ENCODE data around the gene GGT6. TPM values are rescaled to one million over a fixed set of nuclear protein-coding genes. Genes with fewer than 3 reads are reported as not detected.

Gene GGT6
- polyA plus RNA-seq, 4 donors: 7.7 to 10.5 (median 8.3) TPM

DNA sequence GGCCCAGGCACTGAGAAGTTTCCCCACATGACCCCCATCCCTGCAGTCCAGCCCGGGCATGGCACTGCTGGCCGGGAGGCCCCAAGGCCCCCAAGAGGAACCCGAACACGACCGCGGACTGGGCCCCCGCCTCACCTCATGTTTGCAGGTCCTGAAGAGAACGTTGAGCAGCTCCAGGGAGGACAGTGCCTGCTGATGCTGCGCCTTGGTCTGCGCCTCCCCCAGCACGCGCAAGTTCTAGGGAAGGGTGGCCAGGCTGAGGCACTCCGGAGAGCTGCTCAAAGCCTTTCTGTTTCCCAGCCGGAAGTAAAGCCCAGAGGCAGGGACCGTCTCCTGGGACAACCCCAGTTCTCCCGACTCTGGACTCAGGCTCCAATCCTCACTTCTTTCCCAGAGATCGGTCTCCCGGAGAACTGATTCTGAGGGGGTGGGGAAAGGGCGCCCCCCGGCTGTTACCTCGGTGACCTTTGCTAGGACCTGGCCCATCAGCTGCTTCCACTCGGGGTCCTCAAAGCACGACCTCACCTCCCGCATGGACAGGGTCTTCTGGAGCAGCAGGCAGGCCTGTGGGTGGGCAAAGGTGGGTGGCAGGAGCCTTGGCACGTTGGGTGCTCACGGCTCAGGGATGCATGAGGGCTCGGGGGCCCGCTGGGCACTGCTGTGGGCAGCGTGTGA lies 18.9 kb downstream of the GGT6 start:
- DNase-seq (ENCODE audit: low read depth in 4 of 4, low spot score in 2 of 4): no peak

GRCh38 chr17:4540687-4541327 lies 19.6 kb downstream of the GGT6 start:
- DNase-seq (ENCODE audit: low read depth in 4 of 4, low spot score in 2 of 4): no peak

- no peak for DNase-seq (ENCODE audit: low read depth in 4 of 4, low spot score in 2 of 4)
Measured at GRCh38 chr17:4540224-4540651, 20.1 kb downstream of the GGT6 start.

- DNase-seq (ENCODE audit: low read depth in 4 of 4, low spot score in 2 of 4): no peak
Measured at GRCh38 chr17:4539576-4540223, 20.7 kb downstream of the GGT6 start.

DNA sequence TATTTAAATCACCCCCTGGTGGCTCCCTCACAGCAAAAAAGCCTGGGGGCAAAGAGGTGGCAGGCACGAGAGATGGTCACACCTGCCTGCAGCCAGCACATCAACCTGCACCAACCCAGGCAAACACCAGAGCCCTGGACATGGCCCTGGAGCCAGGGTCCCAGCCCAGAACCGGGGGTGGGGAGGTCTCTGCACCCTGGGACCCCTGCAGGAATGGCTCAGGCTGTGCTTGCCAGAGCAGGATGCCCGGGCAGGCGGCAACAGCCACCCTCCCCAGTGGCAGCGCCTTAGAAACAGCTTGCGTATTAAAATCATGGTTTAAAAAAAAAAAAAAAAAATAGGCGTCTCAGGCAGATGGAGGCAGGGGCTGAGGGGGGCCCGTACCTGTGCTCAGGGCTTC lies 21.4 kb downstream of the GGT6 start:
- DNase-seq (ENCODE audit: low read depth in 4 of 4, low spot score in 2 of 4): no peak

GRCh38 chr17:4538236-4539002 lies 22.0 kb downstream of the GGT6 start:
- no peak for DNase-seq (ENCODE audit: low read depth in 4 of 4, low spot score in 2 of 4)

DNA sequence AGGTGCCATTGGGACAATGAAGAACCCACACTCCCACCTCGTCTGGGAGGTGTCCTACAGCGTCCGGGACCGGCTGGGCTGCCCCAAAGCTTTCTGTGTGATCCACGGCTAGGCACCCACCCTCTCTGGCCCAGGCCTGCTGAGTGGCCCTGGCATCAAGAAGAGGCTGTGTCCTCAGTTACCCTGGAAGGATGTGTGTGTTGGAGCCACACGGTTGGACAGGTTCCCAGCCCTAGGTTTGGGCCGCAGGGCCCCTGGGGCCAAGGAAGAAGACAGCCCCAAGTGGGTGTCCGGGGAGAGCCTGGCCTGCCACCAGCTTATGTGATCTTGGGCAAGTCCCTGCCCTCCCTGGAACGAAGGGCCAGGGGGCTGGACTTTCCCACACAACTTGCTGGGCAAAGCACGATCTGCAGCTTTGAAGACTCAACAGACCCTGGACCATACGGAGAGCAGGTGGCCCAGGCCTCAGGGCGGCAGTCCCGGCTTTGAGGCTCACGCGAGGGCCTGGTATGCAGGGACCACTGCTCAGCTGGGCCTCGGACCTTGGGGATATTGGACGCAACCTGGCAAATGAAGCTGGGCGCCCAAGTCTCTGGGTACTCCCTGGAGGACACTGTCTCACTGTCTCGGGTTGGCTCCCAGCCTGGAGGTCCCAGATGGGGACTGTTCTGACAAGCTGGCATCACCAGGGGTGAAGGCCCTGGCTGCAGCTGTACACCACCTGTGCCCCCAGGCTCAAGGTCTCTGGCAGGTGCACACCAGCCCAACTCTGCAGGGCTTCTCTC lies 22.7 kb downstream of the GGT6 start:
- no peak for DNase-seq (ENCODE audit: low read depth in 4 of 4, low spot score in 2 of 4)

- DNase-seq (ENCODE audit: low read depth in 4 of 4, low spot score in 2 of 4): no peak
Measured at GRCh38 chr17:4536742-4537411, 23.5 kb downstream of the GGT6 start.

DNA sequence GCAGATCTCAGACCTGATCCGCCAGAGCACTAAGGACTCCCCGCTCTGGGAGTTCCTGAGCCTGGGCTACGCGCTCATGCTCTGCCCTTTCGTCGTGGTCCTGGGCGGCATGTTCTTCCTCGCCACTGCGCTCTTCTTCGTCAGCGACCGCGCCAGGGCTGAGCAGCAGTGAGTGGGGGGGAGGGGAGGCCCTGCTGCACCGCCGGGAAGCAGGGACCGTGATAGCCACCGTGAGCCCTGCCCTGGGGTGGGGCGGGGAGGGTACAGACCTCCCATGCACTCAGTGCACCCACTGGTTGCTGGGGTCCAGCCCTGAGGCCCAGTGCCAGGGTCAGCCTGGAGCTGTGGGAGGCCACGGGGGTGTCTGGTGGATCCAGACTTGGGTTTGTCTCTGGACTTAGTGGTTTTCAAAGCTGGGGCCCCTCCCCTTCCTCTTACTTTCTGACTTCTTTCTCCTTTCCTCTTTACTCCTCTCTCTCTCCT lies 24.1 kb downstream of the GGT6 start:
- no peak for DNase-seq (ENCODE audit: low read depth in 4 of 4, low spot score in 2 of 4)

DNA sequence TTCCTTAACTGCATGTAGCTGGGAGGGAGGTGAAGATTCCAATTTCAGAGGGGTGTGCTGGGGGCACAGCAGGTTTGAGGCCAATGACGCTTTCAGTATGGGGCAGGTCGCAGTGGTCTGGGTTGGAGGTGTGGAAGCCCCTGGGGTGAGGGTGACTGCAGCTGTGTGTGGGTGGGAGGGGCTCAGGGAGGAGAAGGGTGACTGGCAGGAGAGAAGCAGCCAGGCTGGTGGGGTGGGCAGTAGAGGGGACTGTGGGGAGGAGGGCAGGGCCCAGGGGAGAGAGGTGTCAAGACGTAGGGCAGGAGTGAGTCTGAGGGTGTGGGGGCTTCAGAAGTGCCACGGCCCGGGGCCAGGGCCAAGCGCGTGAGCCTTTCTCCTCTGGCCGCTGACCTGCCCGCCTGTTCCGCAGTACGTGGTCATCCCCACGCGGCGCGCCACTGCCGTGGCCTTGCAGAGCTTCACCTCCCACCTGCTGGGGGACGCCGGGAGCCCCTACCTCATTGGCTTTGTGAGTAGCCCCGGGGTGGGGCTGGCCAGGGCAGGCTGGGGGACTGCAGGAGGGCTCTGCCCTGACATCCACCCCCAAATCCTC lies 24.6 kb downstream of the GGT6 start:
- DNase-seq (ENCODE audit: low read depth in 4 of 4, low spot score in 2 of 4): no peak

DNA sequence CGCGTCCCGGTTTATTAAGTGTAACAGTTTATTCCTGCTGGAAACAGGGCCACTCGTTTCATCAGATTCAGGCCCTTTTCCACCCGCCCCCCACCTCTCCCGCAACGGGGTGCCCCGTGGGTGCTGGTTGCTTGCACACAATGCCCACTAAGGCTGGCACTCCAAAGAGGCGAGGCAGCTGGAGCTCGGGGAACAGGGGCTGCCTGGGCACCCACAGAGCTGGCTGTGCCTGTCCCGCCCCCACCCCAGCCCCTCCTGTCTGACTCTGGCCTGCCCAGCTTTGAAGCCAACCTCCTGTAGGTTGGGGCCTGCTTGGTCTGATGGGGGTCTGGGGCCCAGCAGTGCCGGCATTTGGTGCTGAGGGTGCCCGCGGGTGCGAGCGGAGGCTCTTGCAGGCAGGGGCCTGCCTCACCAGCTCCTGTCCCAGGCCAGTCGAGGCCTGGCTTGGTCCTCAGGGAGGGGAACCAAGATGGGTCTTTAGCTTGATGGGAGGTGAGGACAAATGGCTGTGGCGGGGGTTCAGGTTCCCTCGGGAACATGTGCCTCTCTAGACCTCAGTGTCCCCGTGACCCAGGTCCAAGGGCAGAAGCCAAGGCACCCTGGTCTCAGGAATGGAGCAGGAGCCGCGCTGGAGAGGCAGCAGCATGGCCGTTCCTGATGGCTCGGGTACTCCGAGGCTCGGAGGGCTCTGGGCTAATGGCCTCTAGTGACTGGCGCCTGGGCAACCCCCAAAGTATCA lies 25.3 kb downstream of the GGT6 start:
- no peak for DNase-seq (ENCODE audit: low read depth in 4 of 4, low spot score in 2 of 4)

- DNase-seq (ENCODE audit: low read depth in 4 of 4, low spot score in 2 of 4): no peak
Measured at GRCh38 chr17:4534515-4534914, 25.9 kb downstream of the GGT6 start.

DNA sequence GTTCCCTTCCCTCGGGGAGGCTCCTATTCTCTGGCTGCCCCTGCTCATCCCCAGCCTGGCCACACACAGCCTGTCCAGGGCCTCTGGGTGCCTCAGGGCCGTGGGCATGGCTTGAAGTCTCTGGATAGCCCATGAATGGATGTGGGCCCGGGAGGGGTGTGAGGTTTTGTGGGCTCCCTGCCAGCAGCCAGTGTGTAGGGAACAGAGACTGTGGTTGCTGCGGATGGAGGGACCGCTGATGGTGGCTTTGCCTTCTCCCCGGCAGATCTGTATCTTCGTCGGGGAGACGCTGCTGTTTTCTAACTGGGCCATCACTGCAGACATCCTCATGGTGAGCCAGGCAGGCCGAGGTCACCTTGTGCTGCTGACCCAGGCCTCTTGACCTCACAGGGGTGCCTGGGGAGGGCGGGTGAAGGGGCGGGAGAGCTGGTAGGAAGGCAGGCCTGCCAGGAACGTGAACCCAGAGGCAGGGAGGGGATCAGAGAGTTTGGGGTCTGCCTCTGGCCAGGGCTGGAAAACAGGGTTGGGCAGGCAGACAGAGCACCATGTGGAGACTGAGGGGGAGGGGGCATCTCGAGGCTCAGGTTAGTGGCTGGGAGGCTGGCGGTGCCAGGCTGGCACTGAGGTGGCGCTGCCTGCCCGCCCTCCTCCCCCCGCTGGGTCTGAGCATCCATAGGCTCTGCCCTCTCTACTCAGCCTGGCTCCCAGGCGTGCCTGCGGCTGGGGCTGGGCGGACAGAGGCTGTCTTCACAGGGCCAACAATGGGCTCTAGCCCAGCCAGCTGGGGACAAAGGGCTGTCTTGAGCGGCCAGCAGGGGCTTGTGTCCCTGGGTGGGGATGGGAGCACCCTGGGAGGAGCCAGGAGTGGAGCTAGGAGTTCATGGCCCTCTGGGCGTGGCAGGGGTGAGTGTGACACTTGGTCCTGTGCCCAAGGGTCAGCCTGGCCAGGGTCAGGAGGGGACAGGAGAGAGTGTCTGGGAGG lies 26.6 kb downstream of the GGT6 start:
- no peak for DNase-seq (ENCODE audit: low read depth in 4 of 4, low spot score in 2 of 4)

GRCh38 chr17:4532860-4533522 lies 27.4 kb downstream of the GGT6 start:
- DNase-seq (ENCODE audit: low read depth in 4 of 4, low spot score in 2 of 4): no peak

DNA sequence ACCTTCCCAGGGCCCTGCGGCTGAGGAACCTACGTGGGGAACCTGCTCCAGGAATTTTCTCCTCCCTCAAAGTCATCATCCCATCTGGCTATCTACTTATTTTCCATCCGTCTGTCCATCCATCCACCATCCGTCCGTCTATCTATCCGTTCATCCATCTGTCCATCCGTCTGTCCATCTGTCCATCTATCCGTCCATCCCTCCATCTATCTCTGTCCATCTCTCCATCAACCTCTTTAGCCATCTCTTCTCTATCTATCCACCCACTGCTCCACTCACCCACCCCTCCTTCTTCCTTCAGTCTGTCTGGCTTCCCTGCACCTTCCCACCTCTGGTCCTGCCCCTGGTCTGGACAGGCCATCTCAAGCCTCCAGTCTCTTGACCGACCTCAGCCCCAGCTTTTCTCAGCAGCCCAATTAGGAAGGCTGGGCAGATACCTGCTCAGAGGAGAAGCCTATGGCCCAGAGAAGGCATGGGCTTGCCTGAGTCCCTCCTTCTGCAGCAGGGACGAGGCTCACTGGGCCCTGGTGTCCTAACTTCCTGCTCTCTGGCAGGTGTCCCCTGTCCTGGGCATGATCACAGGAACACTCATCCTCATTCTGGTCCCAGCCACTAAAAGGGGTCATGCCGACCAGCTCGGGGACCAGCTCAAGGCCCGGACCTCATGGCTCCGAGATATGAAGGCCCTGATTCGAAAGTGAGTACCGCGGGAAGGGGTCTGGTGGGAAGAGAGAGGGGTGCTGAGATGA lies 28.2 kb downstream of the GGT6 start:
- DNase-seq (ENCODE audit: low read depth in 4 of 4, low spot score in 2 of 4): no peak
